ENCODE results near the gene CDPF1.

Gene CDPF1

GRCh38 chr22:46250035-46250782 lies at the start of gene CDPF1:
Gene CDPF1, minus strand, starts transcription at chr22:46250293. Its CDS starts 2,009 bp downstream, at chr22:46248284.
- peak; percentile 79 for DNase-seq (ENCODE audit: low read depth)

- DNase-seq (ENCODE audit: low read depth), result no peak
Observed at GRCh38 chr22:46299101-46299500, 49.0 kb upstream of the CDPF1 start.

- no peak for DNase-seq (ENCODE audit: low read depth)
Observed at GRCh38 chr22:46297151-46297812, 47.2 kb upstream of the CDPF1 start.

GRCh38 chr22:46296257-46297150 lies 46.4 kb upstream of the CDPF1 start, which contains the start of gene GTSE1:
Gene GTSE1, plus strand, starts transcription at chr22:46296870. Its CDS starts 531 bp downstream, at chr22:46297401.
- DNase-seq (ENCODE audit: low read depth), result peak; percentile 87

GRCh38 chr22:46295277-46295971 lies 45.3 kb upstream of the CDPF1 start:
- DNase-seq (ENCODE audit: low read depth), result no peak

GRCh38 chr22:46294784-46295183 lies 44.7 kb upstream of the CDPF1 start:
- DNase-seq (ENCODE audit: low read depth), result no peak

- no peak for DNase-seq (ENCODE audit: low read depth)
Observed at GRCh38 chr22:46293577-46294260, 43.6 kb upstream of the CDPF1 start.

- DNase-seq (ENCODE audit: low read depth), result no peak
Observed at GRCh38 chr22:46292732-46293131, 42.6 kb upstream of the CDPF1 start.

GRCh38 chr22:46292173-46292572 lies 42.1 kb upstream of the CDPF1 start:
- DNase-seq (ENCODE audit: low read depth), result no peak

- no peak for DNase-seq (ENCODE audit: low read depth)
Observed at GRCh38 chr22:46290843-46291785, 41.0 kb upstream of the CDPF1 start.

GRCh38 chr22:46290121-46290842 lies 40.2 kb upstream of the CDPF1 start:
- no peak for DNase-seq (ENCODE audit: low read depth)

- no peak for DNase-seq (ENCODE audit: low read depth)
Observed at GRCh38 chr22:46289244-46289891, 39.3 kb upstream of the CDPF1 start.

- no peak for DNase-seq (ENCODE audit: low read depth)
Observed at GRCh38 chr22:46288846-46289243, 38.8 kb upstream of the CDPF1 start.

GRCh38 chr22:46287873-46288751 lies 38.0 kb upstream of the CDPF1 start:
- DNase-seq (ENCODE audit: low read depth), result no peak

- DNase-seq (ENCODE audit: low read depth), result no peak
Observed at GRCh38 chr22:46286941-46287872, 37.1 kb upstream of the CDPF1 start.

GRCh38 chr22:46286006-46286405 lies 35.9 kb upstream of the CDPF1 start:
- DNase-seq (ENCODE audit: low read depth), result no peak
